ENCODE measurements around the gene MTM1. TPM values are rescaled to one million over a fixed set of nuclear protein-coding genes. Genes with fewer than 3 reads are reported as not detected.

The MTM1 gene
- total and polyA plus RNA-seq, 2 experiments from 2014 or later, result 8.7 to 15.4 TPM

DNA sequence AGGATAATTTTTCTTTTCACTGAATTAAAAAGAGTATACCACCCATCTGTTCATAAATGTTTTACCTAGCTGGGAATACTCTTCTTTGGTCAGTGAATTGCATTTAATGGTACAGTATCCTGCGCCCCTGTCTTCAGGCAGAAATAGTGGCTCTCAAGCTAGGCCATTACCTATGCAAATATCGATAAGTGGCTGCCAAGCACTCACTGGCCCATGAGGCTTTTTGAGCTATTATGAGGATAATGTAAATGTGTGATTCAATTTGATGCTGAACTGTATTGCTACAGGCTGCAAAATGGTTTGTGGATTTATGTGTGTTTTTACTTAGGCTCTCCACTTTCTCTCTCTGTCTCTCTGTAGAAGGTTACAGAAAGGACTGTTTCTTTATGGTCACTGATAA is 94.7 kb downstream of the MTM1 start:
- no peak for DNase-seq (ENCODE audit: low spot score)
- no peak for TF ChIP-seq EZH2 (IDR thresholded peaks at IDR 0.05; ENCODE audit: borderline replicate concordance)
- TF ChIP-seq EZH2phosphoT487 (IDR thresholded peaks at IDR 0.05; ENCODE audit: low read depth, severe bottlenecking, unreplicated experiment), result no peak
- 79% methylated on average over 2 of the region's 2 CpGs for WGBS (ENCODE audit: low lambda C conversion rate, missing lambda C conversion rate)

DNA sequence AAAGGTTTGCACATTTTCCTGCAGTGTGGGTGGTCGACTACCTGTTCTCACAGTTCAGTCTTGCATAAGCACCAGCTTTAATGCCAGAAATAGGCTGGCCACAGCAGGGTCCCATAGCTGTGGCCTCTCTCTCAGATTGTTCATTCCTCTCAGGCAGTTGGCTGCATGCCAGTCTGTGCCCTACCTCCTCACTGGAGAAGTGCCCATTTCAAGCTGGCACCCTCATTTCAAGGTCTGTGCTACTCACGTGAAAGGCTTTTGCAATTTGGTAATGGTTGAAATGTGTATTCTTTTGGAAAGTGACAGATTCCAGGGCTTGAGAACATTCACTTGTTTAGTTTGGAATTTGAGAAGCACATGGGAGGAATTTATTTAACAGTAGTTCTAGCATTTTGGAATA is 95.9 kb downstream of the MTM1 start:
- TF ChIP-seq EZH2 (IDR thresholded peaks at IDR 0.05; ENCODE audit: borderline replicate concordance) (no peak), EZH2phosphoT487 (IDR thresholded peaks at IDR 0.05; ENCODE audit: low read depth, severe bottlenecking, unreplicated experiment) (no peak)
- TF ChIP-seq, protein P1, sequence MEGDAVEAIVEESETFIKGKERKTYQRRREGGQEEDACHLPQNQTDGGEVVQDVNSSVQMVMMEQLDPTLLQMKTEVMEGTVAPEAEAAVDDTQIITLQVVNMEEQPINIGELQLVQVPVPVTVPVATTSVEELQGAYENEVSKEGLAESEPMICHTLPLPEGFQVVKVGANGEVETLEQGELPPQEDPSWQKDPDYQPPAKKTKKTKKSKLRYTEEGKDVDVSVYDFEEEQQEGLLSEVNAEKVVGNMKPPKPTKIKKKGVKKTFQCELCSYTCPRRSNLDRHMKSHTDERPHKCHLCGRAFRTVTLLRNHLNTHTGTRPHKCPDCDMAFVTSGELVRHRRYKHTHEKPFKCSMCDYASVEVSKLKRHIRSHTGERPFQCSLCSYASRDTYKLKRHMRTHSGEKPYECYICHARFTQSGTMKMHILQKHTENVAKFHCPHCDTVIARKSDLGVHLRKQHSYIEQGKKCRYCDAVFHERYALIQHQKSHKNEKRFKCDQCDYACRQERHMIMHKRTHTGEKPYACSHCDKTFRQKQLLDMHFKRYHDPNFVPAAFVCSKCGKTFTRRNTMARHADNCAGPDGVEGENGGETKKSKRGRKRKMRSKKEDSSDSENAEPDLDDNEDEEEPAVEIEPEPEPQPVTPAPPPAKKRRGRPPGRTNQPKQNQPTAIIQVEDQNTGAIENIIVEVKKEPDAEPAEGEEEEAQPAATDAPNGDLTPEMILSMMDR (IDR thresholded peaks at IDR 0.05; ENCODE audit: poor library complexity), result no peak
- no peak overlapping the region for H2AFZ ChIP-seq
- no peaks in the 10 kb centered on the region for H3K27me3 ChIP-seq
- peaks cover 3% of the 10 kb centered on the region for H3K4me1 ChIP-seq (ENCODE audit: insufficient read depth)
- H3K9me3 ChIP-seq (ENCODE audit: low read depth), result no peaks in the 10 kb centered on the region
- H3K4me3 ChIP-seq, result no peak overlapping the region
- H3K9me2 ChIP-seq (replicated peaks; ENCODE audit: insufficient read depth), result no peaks in the 10 kb centered on the region
- H3K36me3 ChIP-seq (replicated peaks; ENCODE audit: insufficient read depth, low read depth), result no peaks in the 10 kb centered on the region
- WGBS (ENCODE audit: low lambda C conversion rate, missing lambda C conversion rate), result 44% methylated on average over 2 of the region's 2 CpGs
- no peaks in the 10 kb centered on the region for H3K79me2 ChIP-seq
- no peak for DNase-seq (ENCODE audit: low spot score)
- H3K4me2 ChIP-seq, result no peak overlapping the region
- no peaks in the 10 kb centered on the region for H4K20me1 ChIP-seq (ENCODE audit: insufficient read depth, poor library complexity, severe bottlenecking)
- no peak overlapping the region for H3K27ac ChIP-seq

More for the DNA sequence above, 94.7 kb downstream of the MTM1 start:
- Histone ChIP-seq H3K4me2 (no peak overlapping the region), H3K4me1 (ENCODE audit: insufficient read depth) (peaks cover 3% of the 10 kb centered on the region), H2AFZ (no peak overlapping the region), H3K36me3 (replicated peaks; ENCODE audit: insufficient read depth, low read depth) (no peaks in the 10 kb centered on the region), H3K27ac (no peak overlapping the region), H3K9me3 (ENCODE audit: low read depth) (no peaks in the 10 kb centered on the region), H3K4me3 (no peak overlapping the region), H3K79me2 (no peaks in the 10 kb centered on the region), H3K27me3 (no peaks in the 10 kb centered on the region), H4K20me1 (ENCODE audit: insufficient read depth, poor library complexity, severe bottlenecking) (no peaks in the 10 kb centered on the region), H3K9me2 (replicated peaks; ENCODE audit: insufficient read depth) (no peaks in the 10 kb centered on the region)

DNA sequence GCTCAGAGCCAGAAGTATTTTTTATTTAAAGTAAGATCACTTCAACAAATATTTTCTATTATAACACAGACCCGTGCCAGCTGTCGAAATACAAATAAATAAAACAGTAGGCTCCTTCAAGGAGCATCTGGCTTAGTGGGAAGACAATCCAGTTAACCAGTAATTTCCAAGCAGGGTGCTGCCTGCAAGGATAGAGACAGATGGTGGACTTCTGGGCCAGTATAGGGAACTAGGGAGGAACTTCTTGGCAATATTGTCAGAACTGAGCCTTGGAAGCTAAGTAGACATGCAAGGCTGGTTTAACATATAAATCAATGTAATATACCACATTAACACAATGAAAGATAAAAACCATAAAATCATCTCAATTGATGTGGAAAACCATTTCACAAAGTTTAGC is 107.8 kb downstream of the MTM1 start:
- H3K9me3 ChIP-seq (ENCODE audit: low read depth), result peaks cover 4% of the 10 kb centered on the region
- H3K79me2 ChIP-seq, result no peaks in the 10 kb centered on the region
- no peaks in the 10 kb centered on the region for H3K27me3 ChIP-seq
- no peak overlapping the region for H3K4me2 ChIP-seq
- TF ChIP-seq EZH2phosphoT487 (IDR thresholded peaks at IDR 0.05; ENCODE audit: low read depth, severe bottlenecking, unreplicated experiment) (no peak), EZH2 (IDR thresholded peaks at IDR 0.05; ENCODE audit: borderline replicate concordance) (no peak)
- TF ChIP-seq, protein P1 (IDR thresholded peaks at IDR 0.05; ENCODE audit: poor library complexity), result no peak
- no peaks in the 10 kb centered on the region for H3K9me2 ChIP-seq (replicated peaks; ENCODE audit: insufficient read depth)
- 66% methylated on average over 2 of the region's 2 CpGs for WGBS (ENCODE audit: low lambda C conversion rate, missing lambda C conversion rate)
- H2AFZ ChIP-seq, result no peak overlapping the region
- no peaks in the 10 kb centered on the region for H4K20me1 ChIP-seq (ENCODE audit: insufficient read depth, poor library complexity, severe bottlenecking)
- no peak overlapping the region for H3K4me3 ChIP-seq
- no peak overlapping the region for H3K27ac ChIP-seq
- no peak for DNase-seq (ENCODE audit: low spot score)
- no peaks in the 10 kb centered on the region for H3K4me1 ChIP-seq (ENCODE audit: insufficient read depth)
- H3K36me3 ChIP-seq (replicated peaks; ENCODE audit: insufficient read depth, low read depth), result no peaks in the 10 kb centered on the region

DNA sequence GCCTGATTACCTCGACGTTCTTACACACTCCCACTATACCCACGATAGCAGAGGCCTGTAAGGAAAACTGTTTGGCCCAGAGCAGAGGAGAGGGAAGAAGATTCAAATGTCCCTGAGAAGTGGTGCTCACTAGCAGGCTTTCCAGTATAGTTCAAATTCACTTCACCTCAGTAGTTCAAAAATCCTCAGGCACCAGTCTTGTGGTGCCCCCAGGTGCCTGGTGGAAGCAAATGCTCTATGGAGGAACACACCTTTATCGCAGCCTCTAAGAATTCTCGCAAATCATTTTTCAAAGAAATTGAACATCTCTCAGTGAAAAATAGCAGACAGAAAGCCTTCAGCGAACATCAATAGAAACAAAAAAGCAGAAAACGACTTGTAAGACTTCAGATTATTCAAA is 112.6 kb downstream of the MTM1 start:
- H3K36me3 ChIP-seq (replicated peaks; ENCODE audit: insufficient read depth, low read depth), result no peaks in the 10 kb centered on the region
- no peak overlapping the region for H2AFZ ChIP-seq
- TF ChIP-seq, protein P1 (IDR thresholded peaks at IDR 0.05; ENCODE audit: poor library complexity), result peak; percentile 45
- TF ChIP-seq EZH2phosphoT487 (IDR thresholded peaks at IDR 0.05; ENCODE audit: low read depth, severe bottlenecking, unreplicated experiment), result no peak
- DNase-seq (ENCODE audit: low spot score), result peak; percentile 23
- H3K4me2 ChIP-seq, result no peak overlapping the region
- 49% methylated on average over 7 of the region's 7 CpGs for WGBS (ENCODE audit: low lambda C conversion rate, missing lambda C conversion rate)
- peaks cover 4% of the 10 kb centered on the region for H3K9me3 ChIP-seq (ENCODE audit: low read depth)
- H4K20me1 ChIP-seq (ENCODE audit: insufficient read depth, poor library complexity, severe bottlenecking), result no peaks in the 10 kb centered on the region
- H3K4me3 ChIP-seq, result no peak overlapping the region
- no peak overlapping the region for H3K27ac ChIP-seq
- H3K27me3 ChIP-seq, result no peaks in the 10 kb centered on the region
- H3K9me2 ChIP-seq (replicated peaks; ENCODE audit: insufficient read depth), result no peaks in the 10 kb centered on the region
- no peaks in the 10 kb centered on the region for H3K4me1 ChIP-seq (ENCODE audit: insufficient read depth)
- no peaks in the 10 kb centered on the region for H3K79me2 ChIP-seq

All from hepatocyte (in vitro differentiated cells).